DMS153 (cell line): ENCODE measurements around the gene TMC5.
"Not testable (repeated sequence)": the region's sequence is repeated elsewhere in the genome, so short reads cannot be mapped to it uniquely, and the experiment has no call there.

Experiments used
- DNase-seq: peaks from one replicate; lab custom pipeline; 2025; lab: John Stamatoyannopoulos, UW

Gene TMC5, protein sequence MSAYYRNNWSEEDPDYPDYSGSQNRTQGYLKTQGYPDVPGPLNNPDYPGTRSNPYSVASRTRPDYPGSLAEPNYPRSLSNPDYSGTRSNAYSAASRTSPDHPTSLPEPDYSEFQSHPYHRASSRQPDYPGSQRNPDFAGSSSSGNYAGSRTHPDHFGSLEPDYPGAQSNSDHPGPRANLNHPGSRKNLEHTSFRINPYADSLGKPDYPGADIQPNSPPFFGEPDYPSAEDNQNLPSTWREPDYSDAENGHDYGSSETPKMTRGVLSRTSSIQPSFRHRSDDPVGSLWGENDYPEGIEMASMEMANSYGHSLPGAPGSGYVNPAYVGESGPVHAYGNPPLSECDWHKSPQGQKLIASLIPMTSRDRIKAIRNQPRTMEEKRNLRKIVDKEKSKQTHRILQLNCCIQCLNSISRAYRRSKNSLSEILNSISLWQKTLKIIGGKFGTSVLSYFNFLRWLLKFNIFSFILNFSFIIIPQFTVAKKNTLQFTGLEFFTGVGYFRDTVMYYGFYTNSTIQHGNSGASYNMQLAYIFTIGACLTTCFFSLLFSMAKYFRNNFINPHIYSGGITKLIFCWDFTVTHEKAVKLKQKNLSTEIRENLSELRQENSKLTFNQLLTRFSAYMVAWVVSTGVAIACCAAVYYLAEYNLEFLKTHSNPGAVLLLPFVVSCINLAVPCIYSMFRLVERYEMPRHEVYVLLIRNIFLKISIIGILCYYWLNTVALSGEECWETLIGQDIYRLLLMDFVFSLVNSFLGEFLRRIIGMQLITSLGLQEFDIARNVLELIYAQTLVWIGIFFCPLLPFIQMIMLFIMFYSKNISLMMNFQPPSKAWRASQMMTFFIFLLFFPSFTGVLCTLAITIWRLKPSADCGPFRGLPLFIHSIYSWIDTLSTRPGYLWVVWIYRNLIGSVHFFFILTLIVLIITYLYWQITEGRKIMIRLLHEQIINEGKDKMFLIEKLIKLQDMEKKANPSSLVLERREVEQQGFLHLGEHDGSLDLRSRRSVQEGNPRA

DNA sequence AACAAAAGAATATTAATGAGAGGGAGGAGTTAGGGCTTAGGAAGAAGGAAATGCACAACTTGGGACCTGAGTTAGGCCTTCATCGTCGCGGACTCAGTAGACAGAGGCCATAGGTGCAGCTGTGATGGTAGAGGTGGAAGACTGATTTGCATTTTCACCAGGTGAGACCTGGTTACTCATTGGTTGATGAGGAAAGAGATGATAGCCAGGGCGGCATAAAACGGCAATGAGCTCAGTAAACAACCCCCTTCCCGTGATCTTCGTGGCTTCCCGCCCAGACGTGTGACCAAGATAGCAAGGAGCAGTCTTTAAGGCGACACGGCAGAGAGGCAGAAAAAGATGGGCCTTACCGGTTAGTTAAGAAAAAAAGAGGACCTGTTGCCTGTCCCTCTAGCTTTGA lies at the start of gene TMC5:
Gene TMC5, plus strand, starts transcription at position 244 of the 400 bp plus-strand sequence. CDS start 22,156 bp downstream, outside the sequence.
- peak; percentile 88 for DNase-seq

DNA sequence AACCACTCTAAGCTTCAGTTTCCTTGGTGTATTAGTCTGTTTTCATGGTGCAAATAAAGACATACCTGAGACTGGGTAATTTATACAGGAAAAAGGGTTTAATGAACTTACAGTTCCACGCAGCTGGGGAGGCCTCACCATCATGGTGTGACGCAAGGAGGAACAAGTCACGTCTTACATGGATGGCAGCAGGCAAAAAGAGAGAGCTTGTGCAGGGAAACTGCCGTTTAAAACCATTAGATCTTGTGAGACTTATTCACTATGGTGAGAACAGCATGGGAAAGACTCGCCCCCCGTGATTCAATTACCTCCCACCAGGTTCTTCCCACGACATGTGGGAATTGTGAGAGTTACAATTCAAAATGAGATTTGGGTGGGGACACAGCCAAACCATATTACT lies 45.1 kb upstream of the TMC5 start:
- DNase-seq: not testable (repeated sequence)

DNA sequence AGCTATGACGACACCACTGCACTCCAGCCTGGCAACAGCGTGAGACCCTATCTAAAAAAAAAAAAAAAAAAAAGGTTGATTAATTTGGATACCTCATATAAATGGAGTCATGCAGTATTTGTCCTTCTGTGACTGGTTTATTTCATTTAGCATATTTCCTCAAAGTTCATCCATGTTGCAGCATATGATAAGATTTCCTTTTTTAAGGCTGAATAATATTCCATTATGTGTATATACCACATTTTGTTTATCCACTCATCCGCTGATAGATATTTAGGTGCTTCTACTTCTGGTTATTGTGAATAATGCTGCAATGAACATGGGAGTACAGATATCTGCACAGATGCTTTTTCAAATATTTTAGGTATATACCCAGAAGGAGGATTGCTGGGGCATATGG lies 43.3 kb upstream of the TMC5 start:
- no peak for DNase-seq

DNA sequence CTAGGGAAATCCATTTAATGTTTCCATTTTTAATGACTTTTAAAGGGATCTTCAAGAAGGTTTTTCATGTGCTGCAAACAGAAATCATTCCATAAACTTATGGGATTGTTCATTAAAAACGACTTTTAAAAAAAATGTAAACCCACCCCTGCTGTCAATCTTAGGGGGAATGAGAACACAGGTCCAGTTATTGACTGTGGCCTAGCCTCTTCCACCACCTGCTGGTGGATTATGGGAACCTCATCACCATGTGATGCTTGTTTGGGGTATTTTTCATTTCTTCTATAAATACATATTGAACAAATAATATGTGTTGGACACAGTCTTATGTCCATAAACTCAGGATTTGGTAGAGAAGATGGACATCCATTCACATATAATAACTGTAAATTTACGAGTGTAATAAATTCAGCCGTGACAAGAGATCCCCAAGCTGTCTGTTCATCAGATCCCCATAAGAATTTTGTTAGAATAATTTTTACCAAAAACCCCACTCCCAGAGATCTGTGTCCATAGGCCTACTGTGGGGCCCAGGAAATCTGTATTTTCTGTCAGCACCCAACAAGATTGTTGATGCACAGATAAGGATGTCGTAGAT lies 42.0 kb upstream of the TMC5 start:
- DNase-seq: peak; percentile 23

DNA sequence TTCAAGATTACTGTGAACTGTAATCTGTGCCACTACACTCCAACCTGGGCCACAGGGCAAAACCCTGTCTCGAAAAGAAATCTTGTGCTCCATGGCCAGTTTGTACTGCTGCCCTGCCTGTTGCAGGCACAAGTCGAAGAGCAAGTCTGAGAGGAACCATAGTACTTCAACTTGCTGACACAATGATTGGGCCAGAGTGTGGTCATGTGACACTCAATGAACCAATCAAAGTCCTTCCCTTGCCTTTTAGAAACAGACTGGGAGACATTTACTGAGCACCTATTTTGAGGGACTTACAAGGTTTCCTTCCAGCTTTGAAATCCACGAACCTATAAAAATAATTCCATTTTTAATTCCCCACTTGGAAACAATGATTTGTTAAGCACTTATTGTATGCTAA lies 39.8 kb upstream of the TMC5 start:
- no peak for DNase-seq

DNA sequence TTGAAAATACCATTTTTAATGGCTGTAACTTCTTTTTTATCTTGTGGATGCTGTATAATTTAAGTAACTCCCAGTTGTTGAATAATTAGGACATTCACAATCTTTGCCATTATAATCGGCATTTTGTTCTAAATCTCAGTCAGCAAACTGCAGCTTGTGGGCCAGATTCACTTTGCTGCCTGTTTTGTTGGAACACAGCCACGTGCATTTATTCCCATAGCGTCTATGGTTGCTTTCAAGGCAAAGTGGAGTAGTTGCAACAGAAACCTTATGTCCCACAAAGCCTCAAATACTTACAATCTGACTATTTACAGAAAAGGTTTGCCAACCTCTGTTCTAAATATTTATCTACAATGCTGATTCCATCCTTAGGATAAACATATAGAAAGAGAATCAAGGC lies 39.2 kb upstream of the TMC5 start:
- DNase-seq: no peak

DNA sequence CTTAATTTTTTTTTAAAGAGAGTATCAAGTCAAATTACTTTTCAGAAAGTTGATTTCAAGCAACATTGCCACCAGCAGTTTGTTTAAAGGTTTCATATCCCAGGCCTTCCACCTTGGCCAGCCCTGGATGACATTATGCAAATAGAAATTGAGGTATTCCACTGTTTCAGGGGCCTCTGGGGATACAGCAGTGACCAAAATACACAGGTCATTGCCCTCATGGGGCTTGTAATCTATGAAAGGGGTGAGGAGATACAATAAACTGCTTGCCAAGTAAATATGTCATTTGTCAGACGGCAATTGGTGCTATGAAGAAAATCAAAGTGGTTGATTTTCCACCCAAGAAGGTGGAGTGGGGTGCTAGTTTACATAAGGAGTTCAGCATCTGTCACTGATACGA lies 37.8 kb upstream of the TMC5 start:
- DNase-seq: no peak

DNA sequence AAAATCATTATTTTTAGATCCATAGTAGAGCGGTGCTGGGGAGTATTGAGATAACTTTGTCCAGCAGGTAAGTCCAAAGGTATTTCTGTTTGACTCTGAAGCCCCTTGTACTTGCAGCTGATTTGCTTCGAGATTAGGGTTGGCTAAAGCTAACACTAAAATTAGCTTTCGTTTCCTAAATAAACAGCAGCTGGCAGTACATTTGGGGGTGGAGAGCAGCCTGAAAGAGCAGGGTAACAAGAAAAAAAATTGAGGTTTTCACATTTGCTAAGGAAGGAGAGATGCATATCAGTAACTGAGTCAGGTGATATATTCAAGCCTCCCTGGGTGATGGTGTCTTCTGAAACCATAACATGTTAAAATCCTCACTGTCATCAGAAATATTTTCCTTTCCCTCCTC lies 37.4 kb upstream of the TMC5 start:
- DNase-seq: no peak

DNA sequence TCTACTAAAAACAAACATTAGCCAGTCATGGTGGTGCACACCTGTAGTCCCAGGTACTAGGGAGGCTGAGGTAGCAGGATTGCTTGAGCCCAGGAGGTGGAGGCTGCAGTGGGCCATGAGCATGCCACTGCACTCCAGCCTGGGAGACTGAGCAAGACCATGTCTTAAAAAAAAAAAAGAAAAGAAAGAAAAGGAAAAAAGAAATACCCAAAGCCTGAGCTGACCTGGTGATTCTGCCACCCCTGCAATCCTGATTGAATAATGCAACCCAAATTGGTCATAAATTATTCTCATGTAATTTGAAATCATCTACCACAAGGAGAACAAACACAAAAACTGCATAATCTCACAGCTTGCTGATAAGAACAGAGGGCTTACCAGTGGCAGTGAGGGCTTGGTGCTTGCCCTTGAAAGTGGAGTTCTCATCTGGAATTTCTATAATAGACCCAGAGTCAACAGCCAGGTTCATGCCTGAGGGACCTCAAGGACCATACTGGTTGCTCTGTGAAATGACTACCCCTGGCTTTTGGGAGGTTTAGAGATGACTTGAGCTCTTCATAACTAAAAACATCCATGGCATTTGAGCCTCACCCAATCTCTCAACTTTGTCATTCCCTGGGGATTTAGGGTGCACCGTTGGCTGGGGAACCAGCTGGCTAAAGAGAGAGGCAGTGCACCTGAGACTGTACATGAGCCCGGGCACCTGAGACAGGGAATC lies 35.4 kb upstream of the TMC5 start:
- DNase-seq: no peak

DNA sequence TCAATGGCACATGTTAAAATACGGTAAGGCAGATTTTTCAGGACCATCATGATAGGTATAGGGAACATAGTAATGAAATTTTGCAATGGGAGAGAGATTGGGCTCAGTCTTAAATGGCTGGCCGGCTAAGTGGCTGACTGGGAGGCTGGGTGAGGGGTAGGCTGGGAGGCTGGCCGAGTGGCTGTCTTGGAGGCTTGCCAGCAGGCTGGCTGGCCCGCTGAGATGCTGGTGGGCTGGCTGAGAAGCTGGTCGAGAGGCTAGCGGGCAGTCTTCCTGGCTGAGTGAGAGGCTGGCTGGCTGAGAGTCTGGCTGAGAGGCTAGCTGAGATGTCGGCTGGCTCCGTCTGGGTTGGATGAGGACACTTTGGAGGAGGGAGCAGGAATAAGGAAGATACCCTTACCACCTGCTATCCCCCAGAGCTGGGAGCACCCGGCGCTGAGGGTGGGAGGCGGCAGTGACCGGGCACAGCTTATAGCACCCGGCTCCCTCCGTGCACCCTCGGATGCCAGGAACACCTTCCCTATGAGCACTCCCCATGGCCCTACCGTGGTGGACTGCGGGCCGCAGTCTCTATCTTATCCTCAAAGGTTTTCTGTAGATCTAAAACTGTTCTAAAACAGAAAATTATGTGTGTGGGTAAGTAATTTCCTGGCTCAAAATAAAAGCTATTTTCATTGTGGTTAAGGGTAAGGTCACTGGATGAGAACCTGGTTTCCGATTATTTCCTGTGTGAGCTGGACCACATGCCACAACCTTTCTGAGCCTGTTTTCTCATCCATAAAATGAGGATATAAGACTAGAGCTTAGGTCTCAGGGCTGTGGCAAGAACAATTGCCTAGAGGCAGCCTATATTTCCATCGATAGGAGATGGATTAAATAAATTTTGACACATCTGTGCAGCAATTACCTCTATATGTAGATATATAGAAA lies 34.5 kb upstream of the TMC5 start:
- peak; percentile 30 for DNase-seq

DNA sequence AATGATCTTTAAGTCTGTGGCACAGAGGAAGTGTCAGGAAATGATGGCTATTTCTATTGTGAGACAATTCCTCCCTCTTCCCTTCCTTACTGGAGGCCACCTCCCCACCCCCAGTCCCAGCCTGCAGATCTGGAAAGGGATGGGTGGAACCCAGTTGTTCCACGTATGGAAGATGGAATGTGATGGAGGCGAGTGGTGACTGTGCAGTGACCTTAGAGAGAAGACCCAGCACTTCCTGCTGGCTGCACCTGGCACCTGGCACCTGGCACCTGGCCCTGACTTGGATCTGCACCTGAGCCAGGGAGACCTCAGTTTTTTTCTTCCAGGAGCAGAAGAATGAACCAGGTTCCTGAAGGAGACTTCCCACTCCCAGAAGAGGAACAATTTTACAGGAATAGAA lies 33.0 kb upstream of the TMC5 start:
- DNase-seq: peak; percentile 83

DNA sequence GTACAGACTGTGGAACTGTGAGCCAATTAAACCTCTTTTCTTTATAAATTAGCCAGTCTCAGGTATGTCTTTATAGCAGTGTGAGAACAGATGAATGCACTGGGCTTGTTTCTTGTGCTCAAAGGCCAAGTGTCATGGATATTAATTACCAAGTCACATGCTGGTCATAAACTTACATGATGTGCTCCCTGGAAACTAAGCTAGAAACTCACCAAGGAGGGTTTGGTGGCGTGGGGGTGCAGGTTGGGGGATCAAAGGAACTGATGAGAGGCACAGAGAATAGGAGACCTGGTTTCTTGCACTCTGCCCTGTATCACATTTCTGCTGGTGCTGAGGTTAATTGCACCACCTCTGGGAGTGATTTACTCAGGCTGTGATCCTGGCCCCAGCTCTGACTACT lies 31.2 kb upstream of the TMC5 start:
- DNase-seq: no peak

DNA sequence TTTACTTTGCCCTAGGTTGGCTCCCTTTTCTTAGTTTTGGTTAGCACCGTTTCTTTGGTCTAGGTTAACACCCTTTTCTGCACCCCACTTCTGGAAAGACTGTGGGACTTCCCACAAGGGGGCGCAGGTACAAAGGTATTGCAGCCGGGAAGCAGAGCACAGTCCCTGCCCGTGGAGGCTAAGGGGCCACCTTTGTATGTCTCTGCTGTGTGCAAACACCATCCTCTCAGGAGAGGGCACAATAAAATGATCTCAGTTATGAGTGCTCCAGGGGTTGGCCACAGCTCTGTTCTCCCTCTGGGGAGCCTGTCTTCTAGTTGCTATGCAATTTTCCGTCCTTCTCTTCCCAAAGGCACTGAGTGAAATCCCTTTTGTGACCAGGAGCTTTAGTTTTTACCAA lies 28.4 kb upstream of the TMC5 start:
- DNase-seq: peak; percentile 85

DNA sequence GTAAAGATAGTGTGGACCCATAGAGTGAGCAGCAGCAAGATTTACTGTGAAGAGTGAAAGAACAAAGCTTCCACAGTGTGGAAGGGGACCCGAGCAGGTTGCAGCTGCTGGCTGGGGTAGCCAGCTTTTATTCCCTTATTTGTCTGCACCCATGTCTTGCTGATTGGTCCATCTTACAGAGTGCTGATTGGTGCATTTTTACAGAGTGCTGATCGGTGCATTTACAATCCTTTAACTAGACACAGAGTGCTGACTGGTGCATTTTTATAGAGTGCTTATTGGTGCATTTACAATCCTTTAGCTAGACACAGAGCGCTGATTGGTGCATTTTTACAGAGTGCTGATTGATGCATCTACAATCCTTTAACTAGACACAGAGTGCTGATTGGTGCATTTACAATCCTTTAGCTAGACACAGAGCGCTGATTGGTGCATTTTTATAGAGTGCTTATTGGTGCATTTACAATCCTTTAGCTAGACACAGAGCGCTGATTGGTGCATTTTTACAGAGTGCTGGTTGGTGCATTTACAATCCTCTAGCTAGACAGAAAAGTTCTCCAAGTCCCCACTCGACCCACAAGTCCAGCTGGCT lies 26.4 kb upstream of the TMC5 start:
- DNase-seq: not testable (repeated sequence)

DNA sequence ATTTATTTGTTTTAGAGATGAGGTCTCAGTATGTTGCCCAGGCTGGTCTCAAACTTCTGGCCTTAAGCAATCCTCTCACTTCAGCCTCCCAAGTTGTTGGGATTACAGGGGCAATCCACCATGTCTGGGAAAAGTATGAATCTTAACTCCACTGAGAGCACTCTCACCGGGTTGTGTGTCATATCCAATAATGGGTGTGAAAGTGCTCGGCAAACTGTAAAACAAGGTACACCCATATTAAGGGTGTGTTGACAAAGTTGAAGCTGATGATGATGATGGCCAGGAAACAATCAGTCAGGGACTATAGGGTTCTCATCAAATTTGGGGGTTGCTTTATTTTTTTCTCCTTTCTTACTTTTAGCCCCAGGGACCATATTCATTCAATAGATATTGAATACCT lies 25.3 kb upstream of the TMC5 start:
- DNase-seq: no peak

DNA sequence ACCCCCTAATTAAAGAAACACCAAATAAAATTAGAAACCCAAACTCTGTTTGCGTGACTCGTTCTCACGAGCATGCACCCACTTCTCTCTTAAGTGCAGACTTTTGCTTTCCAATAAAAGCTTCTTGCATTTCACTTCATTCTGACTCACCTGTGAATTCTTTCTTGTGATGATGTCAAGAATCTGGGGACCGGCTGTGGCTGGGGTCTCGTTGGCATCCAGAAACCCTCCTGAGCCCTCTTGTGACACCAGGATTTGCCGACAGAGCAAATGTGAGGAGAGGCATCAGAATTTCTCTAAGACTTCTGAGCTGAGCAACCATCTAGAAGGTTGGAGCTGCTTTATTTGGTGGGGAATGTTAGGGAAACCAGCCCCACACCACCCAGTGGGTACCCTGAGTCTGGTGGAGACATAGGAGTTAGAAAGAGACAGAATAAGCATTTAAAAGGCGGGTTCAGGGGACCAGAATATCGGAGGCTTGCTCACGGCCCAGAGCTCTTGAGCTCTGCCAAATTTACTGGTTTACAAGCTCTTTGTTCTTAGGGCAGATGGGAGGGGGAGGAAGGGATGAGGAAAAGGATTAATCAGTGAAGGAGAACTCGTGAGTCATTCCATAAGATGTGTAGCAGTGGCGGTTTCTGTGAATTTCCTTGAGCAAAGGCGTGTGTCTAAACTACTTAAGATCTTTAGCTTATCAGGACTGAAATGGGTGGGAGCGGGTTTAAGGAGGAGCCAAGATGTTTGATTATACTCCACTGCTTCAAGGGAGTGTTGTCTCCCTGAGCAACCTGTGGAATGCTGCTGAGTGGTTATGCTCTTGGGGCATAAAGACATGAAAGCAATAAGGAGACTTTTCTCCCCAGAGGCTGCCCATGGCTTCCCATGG lies 24.2 kb upstream of the TMC5 start:
- DNase-seq: no peak

DNA sequence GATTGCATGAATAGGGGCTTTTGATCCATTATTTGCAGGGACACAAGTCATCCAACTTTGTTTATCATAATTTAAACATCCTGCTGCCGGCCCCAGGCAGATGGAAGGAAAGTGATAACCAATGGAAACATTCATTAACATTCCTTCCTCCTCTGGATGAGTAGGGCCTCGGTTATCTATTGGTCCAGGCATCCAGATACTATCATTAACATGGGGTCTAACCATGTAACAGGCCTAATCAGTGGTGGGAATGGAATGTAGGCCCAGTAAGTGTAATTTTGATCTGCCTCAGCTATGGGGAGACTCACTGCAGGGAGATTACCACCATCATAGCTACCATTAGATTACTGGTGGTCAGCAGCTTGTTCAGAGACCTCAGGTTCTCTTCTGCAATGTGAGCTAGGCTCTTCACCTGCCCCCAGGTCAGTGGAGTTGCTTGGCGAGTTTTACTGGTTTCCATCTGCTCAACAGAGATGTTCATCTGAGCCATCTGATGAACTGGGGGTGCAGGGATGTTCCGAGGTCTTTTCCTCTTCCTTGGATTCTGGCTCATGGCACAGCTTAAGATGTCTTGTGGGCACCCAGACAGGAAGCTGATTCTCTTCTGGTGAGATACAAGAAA lies 21.9 kb upstream of the TMC5 start:
- peak; percentile 53 for DNase-seq

DNA sequence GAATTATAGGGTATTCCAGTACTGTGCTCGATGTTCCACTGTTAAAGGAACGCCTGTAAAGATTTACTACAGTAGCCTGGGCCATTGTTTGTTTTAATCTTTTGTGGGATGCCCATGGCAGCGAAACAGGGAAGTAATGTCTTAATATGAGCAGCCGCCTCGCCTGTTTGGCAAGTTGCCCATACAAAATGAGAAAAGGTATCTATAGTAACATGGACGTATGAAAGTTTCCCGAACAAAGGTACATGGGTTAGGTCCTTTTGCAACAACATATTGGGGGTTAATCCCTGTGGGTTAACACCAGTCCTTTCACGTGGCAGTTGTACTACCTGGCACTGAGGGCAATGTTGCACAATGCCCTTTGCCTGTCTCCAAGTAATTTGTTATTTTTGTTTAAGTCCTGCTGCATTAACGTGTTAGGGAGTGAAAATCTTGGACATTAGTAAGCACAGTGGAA lies 21.1 kb upstream of the TMC5 start:
- DNase-seq: peak; percentile 98

DNA sequence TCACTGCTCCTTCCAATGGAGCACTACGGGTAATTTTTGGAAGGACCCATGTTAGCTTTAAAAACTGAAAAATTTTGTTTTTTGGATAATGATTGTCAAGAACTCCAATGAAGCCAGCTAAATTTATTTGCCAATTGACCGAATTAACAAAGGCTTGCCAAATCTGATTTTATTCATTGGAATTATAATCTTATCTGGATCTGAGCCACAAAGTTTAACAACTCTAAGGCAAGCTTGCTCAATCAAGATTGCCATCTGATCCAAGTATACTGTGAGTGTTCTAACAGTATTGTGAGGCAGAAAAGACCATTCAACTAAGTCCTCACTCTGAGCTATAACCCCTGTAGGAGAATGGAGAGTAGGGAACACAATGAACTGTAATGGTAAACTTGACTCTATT lies 20.3 kb upstream of the TMC5 start:
- DNase-seq: not testable (repeated sequence)
